GM19397 (cell line): ENCODE results near the gene BCAR3.
"Not testable (repeated sequence)": the region's sequence is repeated elsewhere in the genome, so short reads cannot be mapped to it uniquely, and the experiment has no call there.

ENCODE experiments used
- ATAC-seq: cut with Tn5 transposase; IDR thresholded peaks from one replicate; pipeline ENCODE4 v1.9.1; 2021; ENCODE audit warnings: mild to moderate bottlenecking, moderate library complexity; ENCODE audit not compliant: unreplicated experiment

Gene BCAR3

DNA sequence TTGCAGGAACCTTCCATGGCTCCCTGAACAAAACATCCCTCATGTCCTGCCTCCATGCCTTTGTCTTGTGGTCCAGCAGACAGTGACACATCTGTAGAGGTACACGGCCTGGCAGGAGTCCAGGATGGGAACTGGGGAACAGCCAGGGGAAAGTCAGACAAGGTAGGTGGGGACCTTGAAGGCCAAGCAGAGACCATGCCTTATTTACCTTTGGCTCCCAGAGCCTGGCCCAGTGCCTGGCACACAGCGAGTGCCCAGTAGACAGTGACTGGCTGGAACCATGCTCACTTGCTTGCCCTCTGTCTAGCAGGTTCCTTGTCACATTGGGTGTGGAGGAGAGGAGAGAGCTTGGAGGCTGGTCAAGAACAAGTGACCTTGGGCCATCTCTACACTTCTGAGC, 81.0 kb downstream of the BCAR3 start:
- no peak for ATAC-seq

DNA sequence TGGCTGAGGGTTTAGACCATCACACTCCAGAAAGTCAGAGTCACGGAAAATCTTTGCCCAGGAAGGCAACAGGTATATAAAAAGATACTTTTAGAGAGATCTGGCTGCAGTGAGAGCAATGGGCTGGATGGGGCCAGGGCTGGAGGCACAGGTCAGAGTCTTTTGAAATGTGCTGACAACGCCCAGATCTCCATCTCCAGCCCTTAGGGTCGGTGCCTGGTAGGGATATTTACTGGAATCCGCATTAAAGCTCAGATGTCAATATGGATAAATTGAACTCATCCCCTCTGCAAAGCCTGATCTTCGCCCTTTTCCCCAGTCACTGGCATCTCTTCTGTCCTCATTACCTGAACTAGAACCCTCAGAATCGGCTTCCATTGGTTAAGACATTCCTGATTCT, 82.2 kb downstream of the BCAR3 start:
- ATAC-seq, result no peak

DNA sequence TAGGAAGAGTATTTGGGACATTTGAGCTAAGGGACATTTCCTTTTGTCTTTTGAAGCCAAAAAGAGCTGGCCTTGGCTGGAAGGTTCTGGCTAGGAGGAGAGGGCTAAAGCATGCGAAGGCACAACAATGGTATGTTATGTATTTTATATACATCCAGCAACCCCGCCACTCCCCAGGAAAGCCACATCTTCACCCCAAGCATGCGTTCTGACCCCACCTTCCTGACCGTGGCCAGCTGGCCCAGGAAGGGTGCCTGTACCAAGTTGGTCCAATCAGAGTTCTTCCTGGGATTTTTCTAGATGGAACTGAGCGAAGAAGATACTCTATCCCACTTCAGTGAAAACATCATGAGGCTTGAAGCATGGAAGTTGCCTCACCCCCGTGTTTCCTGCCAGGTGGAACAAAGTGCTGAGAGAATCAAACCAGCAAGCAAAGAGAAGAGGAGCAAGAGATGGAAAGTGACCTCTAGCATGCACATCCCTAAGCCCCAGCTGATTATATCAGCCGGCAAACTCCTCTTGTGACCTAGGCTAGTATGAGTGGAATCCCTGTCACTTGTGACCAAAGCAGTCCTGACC, 82.7 kb downstream of the BCAR3 start:
- ATAC-seq, result no peak

- ATAC-seq, result no peak
These were observed 83.2 kb downstream of the BCAR3 start for GRCh38 chr1:93598396-93598795.

- no peak for ATAC-seq
These were observed 83.9 kb downstream of the BCAR3 start for GRCh38 chr1:93597709-93598108.

DNA sequence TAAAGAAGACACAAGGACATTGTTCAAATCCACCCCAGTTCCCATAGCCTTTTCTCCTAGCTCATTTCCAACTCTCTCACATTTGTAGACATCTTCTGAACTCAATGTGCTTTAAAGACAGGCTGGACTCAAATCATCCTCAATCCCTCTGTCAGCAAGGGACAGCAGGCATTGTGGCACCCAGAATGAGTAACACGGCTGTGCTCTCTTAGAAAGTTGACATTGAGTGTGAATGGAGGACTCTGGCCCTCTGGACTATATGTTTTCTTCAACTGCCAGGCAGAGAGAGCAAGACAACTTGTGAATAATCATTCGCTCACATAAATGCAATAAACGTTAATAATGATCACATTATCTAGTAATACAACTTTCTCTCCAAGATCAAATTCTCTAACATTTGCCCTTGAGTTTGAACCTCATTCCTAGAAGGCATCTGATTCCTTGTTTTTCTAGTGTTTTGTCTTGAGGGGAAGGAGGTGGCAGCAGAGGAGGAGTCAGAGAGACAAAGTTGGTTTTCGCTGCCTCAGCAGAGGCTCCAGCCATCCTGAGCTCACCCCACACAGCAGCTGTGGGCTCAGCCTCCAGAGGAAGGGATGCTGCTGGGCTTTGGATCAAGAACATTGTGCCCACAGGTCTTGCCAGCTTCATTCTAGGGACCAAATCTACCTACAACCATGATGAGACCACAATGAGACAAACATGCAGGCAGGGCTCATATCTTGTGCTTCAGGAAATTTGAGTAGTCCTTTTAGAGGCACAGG, 85.1 kb downstream of the BCAR3 start:
- ATAC-seq, result no peak

GRCh38 chr1:93595743-93596142, 85.9 kb downstream of the BCAR3 start:
- ATAC-seq, result no peak

DNA sequence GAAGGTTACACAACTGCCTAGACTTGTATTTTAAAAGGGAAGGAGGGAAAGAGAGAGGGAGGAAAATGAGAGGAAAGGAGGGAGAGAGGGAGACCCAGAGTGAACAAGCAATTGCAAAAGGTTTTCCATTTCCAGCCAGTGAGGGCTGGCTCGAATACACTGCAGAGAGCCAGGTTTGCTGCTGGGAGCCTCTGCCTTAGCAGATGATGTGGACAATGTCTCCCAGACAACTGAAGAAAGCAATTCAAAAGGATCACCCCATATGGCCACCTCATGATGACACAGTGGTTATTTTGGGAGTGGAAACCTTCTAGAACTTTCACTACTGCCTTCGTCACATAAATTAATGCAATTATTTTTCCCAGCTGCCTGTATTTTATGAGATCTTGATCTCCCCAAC, 86.4 kb downstream of the BCAR3 start:
- no peak for ATAC-seq

DNA sequence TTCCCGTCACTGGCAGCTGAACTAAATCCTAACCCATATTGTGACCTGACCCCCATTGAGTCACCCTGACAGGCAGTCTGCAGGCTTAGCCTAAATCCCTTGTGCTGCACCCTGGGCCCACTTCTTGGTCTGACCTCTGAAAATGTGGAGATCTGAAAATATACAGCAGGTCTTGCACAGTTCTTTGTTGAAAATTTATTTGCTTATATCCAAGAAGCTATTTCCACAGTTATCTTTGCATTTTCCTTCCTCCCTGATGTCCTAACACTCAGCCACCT, 87.1 kb downstream of the BCAR3 start:
- no peak for ATAC-seq

GRCh38 chr1:93593854-93594602, 87.6 kb downstream of the BCAR3 start:
- ATAC-seq, result no peak

DNA sequence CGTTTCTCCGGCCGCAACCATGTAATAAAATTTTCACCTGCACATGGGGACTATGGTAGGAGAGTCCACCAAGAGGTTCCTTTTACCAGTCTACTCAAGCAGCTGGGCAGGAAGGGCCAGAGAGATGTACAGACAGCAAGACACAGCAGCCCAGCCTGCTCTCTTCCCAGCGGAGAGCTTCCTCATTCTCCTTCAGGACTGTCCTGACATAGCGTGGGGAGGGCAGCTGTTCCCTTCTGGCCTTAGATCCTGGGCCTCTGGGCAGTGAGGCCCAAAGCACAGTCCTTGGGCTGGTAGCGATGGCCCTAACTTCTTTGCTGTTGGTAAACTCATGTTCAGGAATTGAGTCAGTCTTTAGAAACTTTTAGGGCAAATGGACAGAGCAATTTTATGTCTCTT, 89.1 kb downstream of the BCAR3 start:
- ATAC-seq, result no peak

GRCh38 chr1:93591676-93592550, 89.7 kb downstream of the BCAR3 start:
- peak; percentile 90 for ATAC-seq

DNA sequence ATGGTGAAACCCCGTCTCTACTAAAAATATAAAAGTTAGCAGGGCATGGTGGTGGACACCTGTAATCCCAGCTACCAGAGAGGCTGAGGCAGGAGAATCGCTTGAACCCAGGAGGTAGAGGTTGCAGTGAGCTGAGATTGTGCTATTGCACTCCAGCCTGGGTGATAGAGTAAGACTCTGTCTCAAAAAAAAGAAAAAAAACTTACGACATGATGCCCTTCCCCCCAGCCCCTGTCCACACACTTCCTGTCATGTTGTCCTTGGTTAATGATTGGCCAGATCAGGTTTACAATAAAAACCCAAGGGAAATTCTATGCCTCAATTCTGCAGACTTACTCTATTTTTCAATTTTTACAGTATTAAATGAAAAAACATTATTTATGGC, 90.4 kb downstream of the BCAR3 start:
- ATAC-seq, result not testable (repeated sequence)

DNA sequence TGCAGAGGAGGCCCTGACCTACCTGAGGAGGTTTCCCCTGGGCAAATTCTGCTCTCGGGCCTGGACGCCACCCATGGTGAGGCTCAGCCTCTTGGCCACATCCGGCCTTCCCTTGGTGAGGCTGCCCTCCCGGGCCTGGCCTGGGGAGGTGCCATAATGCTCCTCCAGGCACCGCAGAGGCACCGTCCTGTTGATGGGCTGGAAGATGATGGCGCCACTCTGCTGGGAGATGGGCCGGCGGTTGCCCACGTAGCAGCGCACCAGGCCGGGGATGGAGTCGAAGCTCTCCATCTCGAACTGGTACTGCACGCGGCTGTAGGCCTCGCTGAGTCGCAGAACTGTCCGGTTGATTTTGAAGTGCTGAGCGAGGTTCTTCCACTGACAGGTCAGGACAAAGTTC, 92.7 kb downstream of the BCAR3 start:
- ATAC-seq, result no peak

GRCh38 chr1:93588206-93588605, 93.4 kb downstream of the BCAR3 start:
- ATAC-seq, result no peak

DNA sequence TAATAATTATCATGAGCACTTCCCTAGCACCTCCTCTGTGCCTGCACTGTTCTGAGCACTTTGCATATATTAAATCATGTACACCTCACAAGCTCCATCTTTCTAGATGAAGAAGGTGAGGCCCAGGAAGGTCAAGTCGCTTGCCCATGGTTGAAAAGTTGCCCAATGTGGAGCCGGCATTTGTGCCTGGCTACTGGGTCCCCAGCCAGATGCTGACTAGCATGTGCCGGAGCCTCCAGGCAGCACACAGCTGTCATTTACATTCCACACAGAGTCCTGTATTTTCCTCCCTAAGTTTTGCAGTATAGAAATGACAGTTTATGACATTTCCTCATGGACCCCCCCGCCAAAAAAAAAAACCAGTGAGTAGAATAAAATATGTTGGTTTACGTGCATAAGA, 94.3 kb downstream of the BCAR3 start:
- ATAC-seq, result no peak

DNA sequence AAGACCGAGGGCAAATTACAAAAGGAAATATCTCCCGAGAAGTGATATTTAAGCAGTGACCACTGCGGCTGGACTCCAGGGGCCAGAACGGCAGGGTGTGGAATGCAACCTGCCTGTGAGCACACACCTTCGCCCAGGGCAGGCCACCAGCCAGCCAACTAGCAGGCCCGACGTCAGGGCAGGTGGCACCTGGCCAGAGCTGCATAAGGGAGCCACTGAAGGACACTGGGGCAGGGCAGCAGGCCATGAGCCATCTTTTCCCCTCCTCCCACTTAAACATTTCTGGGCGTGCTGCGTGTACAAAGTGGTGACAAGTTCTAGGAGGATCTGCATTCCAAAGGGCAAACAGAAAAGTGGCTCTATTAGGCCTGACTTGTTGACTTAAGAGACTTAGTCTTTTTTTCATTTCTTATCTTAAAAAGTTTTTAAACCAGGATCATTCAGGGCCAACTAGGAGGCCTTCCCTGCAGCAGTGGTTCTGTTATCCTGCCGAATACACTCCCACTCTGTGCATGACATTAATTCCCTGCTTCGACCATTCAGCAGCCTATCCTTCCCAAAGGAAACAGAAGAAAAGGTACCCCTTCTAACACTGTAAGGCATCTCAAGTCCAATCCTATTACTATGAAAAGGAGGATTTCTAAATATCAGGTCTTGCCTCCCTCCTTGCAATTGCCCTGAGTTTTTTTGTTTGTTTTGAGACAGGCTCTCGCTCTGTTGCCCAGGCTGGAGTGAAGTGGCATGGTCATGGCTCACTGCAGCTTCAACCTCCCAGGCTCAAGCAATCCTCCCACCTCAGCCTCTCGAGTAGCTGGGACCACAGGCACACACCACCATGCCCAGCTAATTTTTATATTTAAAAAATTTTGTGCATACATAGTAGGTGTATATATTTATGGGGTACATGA, 96.3 kb downstream of the BCAR3 start:
- no peak for ATAC-seq

DNA sequence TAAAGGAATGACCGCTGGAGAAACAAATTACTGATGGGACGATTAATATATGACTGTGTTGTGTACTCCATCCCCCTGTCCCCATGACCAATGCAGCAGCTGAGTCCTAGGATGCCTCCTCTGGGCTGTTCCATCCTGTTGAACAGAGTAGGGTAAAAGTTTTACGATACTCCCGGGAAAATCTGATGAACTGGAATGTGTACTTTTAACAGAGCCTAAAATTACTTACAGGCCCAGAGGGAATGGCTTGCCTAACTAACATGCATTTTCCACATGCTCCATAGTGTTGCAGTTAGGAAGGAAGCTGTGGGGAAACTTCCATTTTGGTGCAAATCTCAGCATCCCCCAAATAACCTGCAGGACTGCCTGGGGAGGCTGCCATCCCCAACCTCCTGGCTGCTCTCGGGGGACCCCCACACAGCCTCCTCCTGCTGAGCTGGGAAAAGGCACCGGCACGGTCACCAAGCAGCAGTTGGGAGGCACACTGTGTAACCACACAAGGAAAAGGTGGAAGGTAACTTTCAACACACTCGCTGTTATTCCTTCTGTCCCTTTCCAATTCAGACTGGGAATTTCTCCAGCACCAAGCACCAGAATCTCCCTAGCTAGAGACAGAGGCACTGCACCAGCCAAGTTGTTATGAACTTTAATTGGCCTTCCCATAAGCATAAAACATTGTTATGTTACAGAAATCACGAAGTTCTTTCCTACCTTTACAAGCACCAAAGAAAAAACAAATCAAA, 97.2 kb downstream of the BCAR3 start:
- no peak for ATAC-seq

DNA sequence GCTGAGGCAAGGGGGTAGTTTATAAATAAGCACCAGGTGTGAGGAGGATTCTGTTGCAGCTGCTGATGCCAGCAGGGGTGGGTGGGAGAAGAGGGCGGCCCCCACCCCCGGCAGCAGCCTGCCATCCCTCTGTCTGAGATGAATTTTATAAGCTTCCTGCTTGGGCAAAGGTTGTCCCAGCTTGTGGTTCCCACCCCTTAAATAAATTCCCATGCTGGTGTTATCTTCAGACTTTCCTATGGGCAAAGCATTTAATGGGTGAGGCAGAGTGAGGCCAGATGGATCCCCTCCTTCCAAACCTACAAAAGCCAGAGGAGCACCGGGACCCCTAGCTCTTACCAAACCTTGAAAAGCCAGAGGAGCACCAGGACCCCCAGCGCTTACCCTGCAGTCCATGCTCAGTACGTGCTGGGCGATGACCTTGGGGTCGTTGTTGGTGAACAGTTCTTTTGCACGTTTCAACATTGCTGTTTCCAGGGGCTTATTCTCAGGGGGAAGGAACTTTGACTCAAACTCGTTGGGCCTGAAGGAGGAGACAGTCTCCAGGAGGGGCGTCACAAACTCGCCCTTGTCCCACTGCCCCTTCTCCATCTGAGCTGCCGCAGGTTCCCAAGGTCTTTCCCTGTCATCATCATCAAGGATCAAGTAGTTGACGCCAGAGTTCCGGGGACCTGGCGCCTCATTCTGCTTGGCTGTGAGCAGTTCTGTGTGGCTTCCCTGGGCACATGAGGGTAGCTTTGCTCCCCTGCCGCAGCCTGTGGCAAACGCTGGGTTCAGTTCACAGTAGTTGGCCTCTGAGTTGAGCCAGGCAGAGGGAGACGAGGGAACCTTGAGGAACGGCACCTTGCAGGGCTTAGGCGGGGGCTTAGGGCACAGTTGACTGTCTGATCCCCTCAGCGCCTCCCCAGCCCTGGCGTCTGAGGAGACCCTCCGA, 99.5 kb downstream of the BCAR3 start:
- no peak for ATAC-seq
